PC-3 (cell line): ENCODE results near the gene IL20RA. TPM values are rescaled to one million over a fixed set of nuclear protein-coding genes. Genes with fewer than 3 reads are reported as not detected.
A peak's percentile ranks its signal among the peaks of the same experiment; 100 is the strongest.

Source experiments
- ATAC-seq: fragments of 200-7000 bp; cut with Tn5 transposase; 2 replicates; pipeline ENCODE4 v1.9.1; 2020; ENCODE audit warnings: mild to moderate bottlenecking, moderate library complexity
- BruUV-seq: library from RNA; stranded (reverse); fragments of 400-500 nt; replicated peaks from 2 replicates; lab custom pipeline; 2021; lab: Mats Ljungman, UMichigan
- CTCF ChIA-PET: fragments of 300-600 bp; sonication (Branson Sonifier 250); formaldehyde crosslinking; loops from one replicate; lab custom pipeline; 2022; ENCODE audit warnings: antibody characterized with exemption; lab: Charles Lee
- POLR2A ChIA-PET: fragments of 300-600 bp; sonication (Branson Sonifier 250); formaldehyde crosslinking; loops from one replicate; lab custom pipeline; 2022; ENCODE audit warnings: antibody characterized with exemption; ENCODE audit not compliant: unreplicated experiment; lab: Charles Lee
- DNase-seq: peaks from one replicate; pipeline ENCODE4 v3.0.0-alpha.2; 2015
- H2AFZ ChIP-seq: fragments of 300-600 bp; sonication (generic); 2 replicates; pipeline ENCODE4 v1.6.0; 2016; ENCODE audit warnings: antibody characterized with exemption, low read length
- H3F3A ChIP-seq: fragments of 300-600 bp; sonication (generic); one replicate; pipeline ENCODE4 v1.6.0; 2017; ENCODE audit warnings: antibody characterized with exemption, low read length, control low read depth, mild to moderate bottlenecking; ENCODE audit not compliant: unreplicated experiment
- H3K27ac ChIP-seq: fragments of 300-600 bp; sonication (generic); 2 replicates; pipeline ENCODE4 v1.5.1; 2016; ENCODE audit warnings: mild to moderate bottlenecking, low read length
- H3K27me3 ChIP-seq: fragments of 300-600 bp; sonication (generic); 2 replicates; pipeline ENCODE4 v1.6.1; 2016; ENCODE audit warnings: low read length, mixed read lengths
- H3K36me3 ChIP-seq: fragments of 300-600 bp; sonication (generic); 2 replicates; pipeline ENCODE4 v1.6.1; 2016; ENCODE audit warnings: low read depth, mixed run types, low read length, mixed read lengths
- H3K4me1 ChIP-seq: fragments of 300-600 bp; sonication (generic); 2 replicates; pipeline ENCODE4 v1.5.1; 2016; ENCODE audit warnings: low read length; ENCODE audit not compliant: insufficient read depth
- H3K4me2 ChIP-seq: fragments of 300-600 bp; sonication (generic); 2 replicates; pipeline ENCODE4 v1.6.0; 2016; ENCODE audit warnings: low read length
- H3K4me3 ChIP-seq: fragments of 300-600 bp; sonication (generic); 2 replicates; pipeline ENCODE4 v1.5.1; 2016; ENCODE audit warnings: mild to moderate bottlenecking, low read length, mixed read lengths
- H3K79me2 ChIP-seq: fragments of 300-600 bp; sonication (generic); 2 replicates; pipeline ENCODE4 v1.6.1; 2017; ENCODE audit warnings: low read length, mixed read lengths
- H3K9ac ChIP-seq: fragments of 300-600 bp; sonication (generic); 2 replicates; pipeline ENCODE4 v1.6.0; 2016; ENCODE audit warnings: mild to moderate bottlenecking, low read length
- H3K9me2 ChIP-seq: fragments of 300-600 bp; sonication (generic); replicated peaks from 2 replicates; pipeline ENCODE4 v1.6.1; 2016; ENCODE audit warnings: mixed run types, low read length, mixed read lengths
- H3K9me3 ChIP-seq: fragments of 300-600 bp; sonication (generic); 2 replicates; pipeline ENCODE4 v1.6.1; 2016; ENCODE audit warnings: low read length, mixed read lengths
- H4K20me1 ChIP-seq: fragments of 300-600 bp; sonication (generic); 2 replicates; pipeline ENCODE4 v1.6.1; 2016; ENCODE audit warnings: low read length, mixed read lengths
- EZH2 ChIP-seq: fragments of 300-600 bp; sonication (generic); IDR thresholded peaks from one replicate; pipeline ENCODE4 v1.6.1; 2017; ENCODE audit warnings: antibody characterized with exemption, mild to moderate bottlenecking, low read length; ENCODE audit not compliant: unreplicated experiment
- EZH2phosphoT487 ChIP-seq: fragments of 300-600 bp; sonication (generic); IDR thresholded peaks from 2 replicates; pipeline ENCODE4 v1.6.1; 2018; ENCODE audit warnings: mild to moderate bottlenecking, antibody characterized with exemption, low read length, borderline replicate concordance
- intact Hi-C: fragments of 100-400 bp; cut with micrococcal nuclease; formaldehyde crosslinking; loops from 2 replicates; pipeline ENCODE4 v1.9.0; 2023
- total RNA-seq: library from RNA; depleted of rRNA; stranded (reverse); fragments of >200 nt; gene quantifications from 2 replicates; pipeline ENCODE4 v1.2.3, GENCODE V29; 2014
- TF ChIP-seq, protein P1 (sequence below): fragments of 300-600 bp; sonication (generic); conservative IDR thresholded peaks from 2 replicates; pipeline ENCODE4 v1.5.1; 2017; ENCODE audit warnings: antibody characterized with exemption, low read depth, mild to moderate bottlenecking, low read length

The IL20RA gene
- total RNA-seq, 1 experiment from 2014 or later = 6.0 TPM

DNA sequence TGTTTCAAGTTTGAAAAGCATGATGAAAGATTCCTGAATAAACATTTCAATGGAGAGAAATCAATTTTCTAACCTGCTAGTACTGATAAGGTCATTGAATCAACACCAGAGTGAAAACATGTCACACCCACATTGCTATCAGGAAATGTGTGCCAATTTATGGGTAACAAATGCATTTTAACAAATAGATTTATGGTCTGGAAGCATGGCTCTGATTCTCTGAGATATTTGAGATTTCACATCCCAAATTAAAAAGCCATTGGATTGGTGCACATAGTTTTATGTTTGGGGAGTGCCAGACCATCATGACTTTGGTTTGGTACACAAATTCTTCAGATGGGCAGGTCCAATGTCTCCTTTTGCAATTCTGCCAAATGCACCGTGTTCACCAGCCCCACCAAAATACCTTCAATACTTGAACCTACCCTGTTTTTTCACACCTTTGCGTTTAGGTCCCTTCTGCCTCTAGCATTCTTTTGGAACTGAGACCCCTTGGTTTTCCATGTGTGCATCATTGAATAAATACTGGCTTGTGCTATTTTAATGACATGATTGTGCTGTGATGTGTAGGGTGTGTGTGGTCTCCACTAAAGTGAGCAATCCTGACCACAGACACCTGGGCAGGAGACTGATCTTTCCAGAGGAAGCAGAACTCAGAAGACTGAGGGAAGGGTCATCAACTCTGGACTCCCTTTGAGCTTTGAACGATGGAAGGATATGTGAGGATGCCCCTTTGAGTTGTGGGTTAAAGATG is 20.4 kb downstream of the IL20RA start:
- peaks cover 4% of the 10 kb centered on the region for H3F3A ChIP-seq
- intact Hi-C loops = no loop called here
- peaks cover 59% of the 10 kb centered on the region for H3K4me1 ChIP-seq
- TF ChIP-seq, protein P1, sequence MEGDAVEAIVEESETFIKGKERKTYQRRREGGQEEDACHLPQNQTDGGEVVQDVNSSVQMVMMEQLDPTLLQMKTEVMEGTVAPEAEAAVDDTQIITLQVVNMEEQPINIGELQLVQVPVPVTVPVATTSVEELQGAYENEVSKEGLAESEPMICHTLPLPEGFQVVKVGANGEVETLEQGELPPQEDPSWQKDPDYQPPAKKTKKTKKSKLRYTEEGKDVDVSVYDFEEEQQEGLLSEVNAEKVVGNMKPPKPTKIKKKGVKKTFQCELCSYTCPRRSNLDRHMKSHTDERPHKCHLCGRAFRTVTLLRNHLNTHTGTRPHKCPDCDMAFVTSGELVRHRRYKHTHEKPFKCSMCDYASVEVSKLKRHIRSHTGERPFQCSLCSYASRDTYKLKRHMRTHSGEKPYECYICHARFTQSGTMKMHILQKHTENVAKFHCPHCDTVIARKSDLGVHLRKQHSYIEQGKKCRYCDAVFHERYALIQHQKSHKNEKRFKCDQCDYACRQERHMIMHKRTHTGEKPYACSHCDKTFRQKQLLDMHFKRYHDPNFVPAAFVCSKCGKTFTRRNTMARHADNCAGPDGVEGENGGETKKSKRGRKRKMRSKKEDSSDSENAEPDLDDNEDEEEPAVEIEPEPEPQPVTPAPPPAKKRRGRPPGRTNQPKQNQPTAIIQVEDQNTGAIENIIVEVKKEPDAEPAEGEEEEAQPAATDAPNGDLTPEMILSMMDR = no peak
- no peak for TF ChIP-seq EZH2phosphoT487
- TF ChIP-seq EZH2 = no peak
- H4K20me1 ChIP-seq = no peaks in the 10 kb centered on the region
- H3K36me3 ChIP-seq = no peaks in the 10 kb centered on the region
- H3K4me2 ChIP-seq = peak overlapping the region; percentile 81
- H3K4me3 ChIP-seq = no peak overlapping the region
- no peak overlapping the region for H2AFZ ChIP-seq
- no peaks in the 10 kb centered on the region for H3K27me3 ChIP-seq
- ChIA-PET POLR2A (no interaction called here), CTCF (no interaction called here)
- ATAC-seq = peak; percentile 50
- no peaks in the 10 kb centered on the region for H3K9me3 ChIP-seq
- H3K27ac ChIP-seq = peak overlapping the region; percentile 97
- DNase-seq = peak; percentile 84
- peak overlapping the region; percentile 91; the same call in 1 of the 2 replicates for H3K9ac ChIP-seq
- H3K79me2 ChIP-seq = no peaks in the 10 kb centered on the region
- no TSS peak for BruUV-seq
- no peaks in the 10 kb centered on the region for H3K9me2 ChIP-seq

DNA sequence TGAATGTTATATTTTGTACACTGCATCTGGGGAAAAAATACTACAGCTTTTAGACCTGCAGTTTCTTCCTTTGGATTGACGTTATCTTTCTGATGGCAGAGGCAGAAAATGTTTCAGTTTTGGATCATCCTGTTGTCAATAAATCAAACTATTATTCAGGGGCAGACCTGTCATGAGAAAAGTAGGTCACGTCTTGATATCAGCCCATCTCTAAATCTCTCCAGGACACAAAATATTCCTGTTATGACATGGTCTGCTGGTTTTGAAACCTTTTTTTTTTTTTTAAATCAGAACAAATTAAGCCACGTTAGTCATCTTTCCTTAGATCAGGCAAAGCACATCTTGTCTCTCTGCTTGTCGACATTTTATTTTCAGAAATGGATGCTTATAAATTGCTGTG is 24.0 kb downstream of the IL20RA start:
- Histone ChIP-seq H3K4me3 (no peak overlapping the region), H3K4me2 (no peak overlapping the region), H3K36me3 (no peaks in the 10 kb centered on the region), H3K27me3 (no peaks in the 10 kb centered on the region), H3K4me1 (peaks cover 39% of the 10 kb centered on the region), H3K27ac (no peak overlapping the region), H2AFZ (no peak overlapping the region), H3K9me2 (no peaks in the 10 kb centered on the region), H4K20me1 (no peaks in the 10 kb centered on the region), H3K79me2 (no peaks in the 10 kb centered on the region), H3F3A (no peaks in the 10 kb centered on the region), H3K9ac (no peak overlapping the region), H3K9me3 (no peaks in the 10 kb centered on the region)
- CTCF ChIA-PET = no interaction called here
- POLR2A ChIA-PET = no interaction called here
- TF ChIP-seq, protein P1 = no peak
- TF ChIP-seq EZH2 (no peak), EZH2phosphoT487 (no peak)
- intact Hi-C loops = no loop called here
- DNase-seq (no peak), ATAC-seq (no peak)
- BruUV-seq = no TSS peak

DNA sequence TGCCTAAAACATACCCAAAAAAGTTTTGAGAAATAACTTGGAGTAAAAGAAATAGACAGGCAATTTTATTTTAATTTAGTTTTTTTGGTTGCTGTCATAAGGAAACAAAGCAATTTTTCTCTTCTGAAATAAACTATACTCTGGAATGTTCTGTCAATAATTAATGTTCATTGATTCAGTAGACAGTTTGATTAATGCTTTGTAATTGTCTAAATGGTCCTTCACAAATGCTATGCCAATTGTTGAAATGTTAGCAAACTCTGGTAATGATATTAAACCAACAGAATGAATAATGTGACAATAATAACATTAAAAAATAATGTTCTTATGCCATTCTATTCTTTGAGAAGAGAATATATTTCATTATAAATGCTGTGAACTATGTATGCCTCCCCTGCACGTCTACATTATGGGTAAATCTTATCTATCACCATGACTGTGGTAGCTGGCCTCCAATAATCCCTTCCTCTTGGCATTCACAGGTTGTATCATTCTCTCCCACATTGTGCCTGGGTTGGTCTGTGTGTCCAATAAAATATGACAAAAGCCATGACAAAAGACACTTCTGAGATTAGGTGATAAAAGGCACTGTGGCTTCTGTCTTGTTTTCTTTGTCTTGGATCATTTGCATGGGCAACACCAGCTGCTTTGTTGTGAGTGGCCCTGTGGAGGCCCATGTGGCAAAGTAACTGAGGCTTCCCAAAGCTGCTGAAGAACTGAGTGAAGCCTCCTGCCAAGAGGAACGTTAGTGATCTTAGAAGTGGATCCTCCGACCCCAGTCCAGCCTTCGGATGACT is 25.1 kb downstream of the IL20RA start:
- Histone ChIP-seq H3K27me3 (no peaks in the 10 kb centered on the region), H3K36me3 (no peaks in the 10 kb centered on the region), H3K79me2 (no peaks in the 10 kb centered on the region), H3F3A (no peaks in the 10 kb centered on the region), H3K4me3 (no peak overlapping the region), H3K4me2 (no peak overlapping the region), H3K4me1 (peaks cover 28% of the 10 kb centered on the region), H4K20me1 (no peaks in the 10 kb centered on the region), H3K9me2 (no peaks in the 10 kb centered on the region), H3K27ac (no peak overlapping the region), H2AFZ (no peak overlapping the region), H3K9ac (no peak overlapping the region), H3K9me3 (no peaks in the 10 kb centered on the region)
- no peak for ATAC-seq
- TF ChIP-seq EZH2phosphoT487 = no peak
- TF ChIP-seq, protein P1 = no peak
- TF ChIP-seq EZH2 = no peak
- DNase-seq = no peak
- no TSS peak for BruUV-seq
- POLR2A ChIA-PET = no interaction called here
- CTCF ChIA-PET = no interaction called here
- intact Hi-C loops = no loop called here
